HEK293 (cell line): ENCODE results near the gene CAGE1.

Experiments used
- EGR2 ChIP-seq: fragments of 450-650 bp; formaldehyde crosslinking; IDR thresholded peaks from 2 replicates; pipeline ENCODE4 v1.5.1; 2016; ENCODE audit warnings: low read depth, missing biosample characterization, missing genetic modification characterization
- GFI1B ChIP-seq: fragments of 450-650 bp; formaldehyde crosslinking; IDR thresholded peaks from 2 replicates; pipeline ENCODE4 v1.5.1; 2016; ENCODE audit warnings: missing biosample characterization, missing genetic modification characterization
- KLF10 ChIP-seq: fragments of 450-650 bp; IDR thresholded peaks from 2 replicates; pipeline ENCODE4 v1.5.1; 2018; ENCODE audit warnings: missing biosample characterization, mild to moderate bottlenecking, missing genetic modification characterization
- KLF17 ChIP-seq: fragments of 450-650 bp; formaldehyde crosslinking; IDR thresholded peaks from 2 replicates; pipeline ENCODE4 v1.5.1; 2016; ENCODE audit warnings: missing biosample characterization, missing genetic modification characterization
- KLF7 ChIP-seq: fragments of 450-650 bp; formaldehyde crosslinking; IDR thresholded peaks from 2 replicates; pipeline ENCODE4 v1.5.1; 2016; ENCODE audit warnings: missing biosample characterization, missing genetic modification characterization, borderline replicate concordance
- KLF8 ChIP-seq: fragments of 450-650 bp; formaldehyde crosslinking; IDR thresholded peaks from 2 replicates; pipeline ENCODE4 v1.5.1; 2016; ENCODE audit warnings: missing biosample characterization, missing genetic modification characterization
- MYNN ChIP-seq: fragments of 450-650 bp; formaldehyde crosslinking; IDR thresholded peaks from 2 replicates; pipeline ENCODE4 v1.5.1; 2016; ENCODE audit warnings: missing biosample characterization, missing genetic modification characterization, borderline replicate concordance
- PRDM10 ChIP-seq: fragments of 450-650 bp; formaldehyde crosslinking; IDR thresholded peaks from 2 replicates; pipeline ENCODE4 v1.5.1; 2016; ENCODE audit warnings: missing biosample characterization, missing genetic modification characterization
- SP3 ChIP-seq: fragments of 450-650 bp; formaldehyde crosslinking; IDR thresholded peaks from 2 replicates; pipeline ENCODE4 v1.5.1; 2016; ENCODE audit warnings: missing biosample characterization, missing genetic modification characterization
- ZBTB11 ChIP-seq: fragments of 450-650 bp; formaldehyde crosslinking; conservative IDR thresholded peaks from 2 replicates; pipeline ENCODE4 v1.5.1; 2016; ENCODE audit warnings: low read depth, missing biosample characterization, missing genetic modification characterization
- ZEB2 ChIP-seq: fragments of 450-650 bp; formaldehyde crosslinking; IDR thresholded peaks from 2 replicates; pipeline ENCODE4 v1.5.1; 2016; ENCODE audit warnings: missing biosample characterization, missing genetic modification characterization
- ZFP3 ChIP-seq: fragments of 450-650 bp; formaldehyde crosslinking; IDR thresholded peaks from 2 replicates; pipeline ENCODE4 v1.5.1; 2016; ENCODE audit warnings: low read depth, missing biosample characterization, missing genetic modification characterization
- ZNF133 ChIP-seq: fragments of 450-650 bp; formaldehyde crosslinking; IDR thresholded peaks from 2 replicates; pipeline ENCODE4 v1.5.1; 2016; ENCODE audit warnings: missing biosample characterization, missing genetic modification characterization
- ZNF175 ChIP-seq: fragments of 450-650 bp; formaldehyde crosslinking; IDR thresholded peaks from 2 replicates; pipeline ENCODE4 v1.5.1; 2016; ENCODE audit warnings: missing biosample characterization, missing genetic modification characterization
- ZNF18 ChIP-seq: fragments of 450-650 bp; formaldehyde crosslinking; IDR thresholded peaks from 2 replicates; pipeline ENCODE4 v1.5.1; 2016; ENCODE audit warnings: missing biosample characterization, missing genetic modification characterization
- ZNF221 ChIP-seq: fragments of 450-650 bp; formaldehyde crosslinking; IDR thresholded peaks from 2 replicates; pipeline ENCODE4 v1.5.1; 2017; ENCODE audit warnings: missing biosample characterization, missing genetic modification characterization, borderline replicate concordance
- ZNF266 ChIP-seq: fragments of 450-650 bp; formaldehyde crosslinking; IDR thresholded peaks from 2 replicates; pipeline ENCODE4 v1.5.1; 2016; ENCODE audit warnings: missing biosample characterization, missing genetic modification characterization, low read depth
- ZNF274 ChIP-seq, 2 experiments: fragments of 200-500 bp in 1 of 2; fragments of 450-650 bp in 1 of 2; sonication (Bioruptor generic) in 1 of 2; formaldehyde crosslinking in 1 of 2; IDR thresholded peaks; 2 replicates each; pipeline versions ENCODE4 v1.5.1 to v1.6.1; 2014 to 2016; ENCODE audit warnings: borderline replicate concordance in 1 of 2, inconsistent platforms in 1 of 2, low read length in 1 of 2, missing biosample characterization in 1 of 2, missing genetic modification characterization in 1 of 2
- ZNF335 ChIP-seq: fragments of 450-650 bp; formaldehyde crosslinking; conservative IDR thresholded peaks from 2 replicates; pipeline ENCODE4 v1.5.1; 2016; ENCODE audit warnings: missing biosample characterization, missing genetic modification characterization
- ZNF366 ChIP-seq: fragments of 450-650 bp; formaldehyde crosslinking; conservative IDR thresholded peaks from 2 replicates; pipeline ENCODE4 v1.5.1; 2016; ENCODE audit warnings: missing biosample characterization, missing genetic modification characterization
- ZNF404 ChIP-seq: fragments of 450-650 bp; formaldehyde crosslinking; IDR thresholded peaks from 2 replicates; pipeline ENCODE4 v1.5.1; 2017; ENCODE audit warnings: missing biosample characterization, missing genetic modification characterization
- ZNF423 ChIP-seq: fragments of 450-650 bp; formaldehyde crosslinking; IDR thresholded peaks from 2 replicates; pipeline ENCODE4 v1.5.1; 2016; ENCODE audit warnings: missing biosample characterization, missing genetic modification characterization
- ZNF501 ChIP-seq: fragments of 450-650 bp; formaldehyde crosslinking; IDR thresholded peaks from 2 replicates; pipeline ENCODE4 v1.5.1; 2016; ENCODE audit warnings: missing biosample characterization, missing genetic modification characterization
- ZNF747 ChIP-seq: fragments of 450-650 bp; formaldehyde crosslinking; IDR thresholded peaks from 2 replicates; pipeline ENCODE4 v1.5.1; 2016; ENCODE audit warnings: missing biosample characterization, missing genetic modification characterization
- ZNF830 ChIP-seq: fragments of 450-650 bp; IDR thresholded peaks from 2 replicates; pipeline ENCODE4 v1.5.0; 2018; ENCODE audit warnings: missing biosample characterization, missing genetic modification characterization, low read depth, mild to moderate bottlenecking, moderate library complexity
- ZNF837 ChIP-seq: fragments of 450-650 bp; formaldehyde crosslinking; IDR thresholded peaks from 2 replicates; pipeline ENCODE4 v1.5.1; 2016; ENCODE audit warnings: missing biosample characterization, missing genetic modification characterization
- ZSCAN16 ChIP-seq: fragments of 450-650 bp; formaldehyde crosslinking; IDR thresholded peaks from 2 replicates; pipeline ENCODE4 v1.5.1; 2016; ENCODE audit warnings: missing biosample characterization, missing genetic modification characterization
- ZSCAN18 ChIP-seq: fragments of 450-650 bp; formaldehyde crosslinking; IDR thresholded peaks from 2 replicates; pipeline ENCODE4 v1.5.1; 2016; ENCODE audit warnings: missing biosample characterization, missing genetic modification characterization
- ZSCAN23 ChIP-seq: fragments of 450-650 bp; formaldehyde crosslinking; IDR thresholded peaks from 2 replicates; pipeline ENCODE4 v1.5.1; 2016; ENCODE audit warnings: missing biosample characterization, missing genetic modification characterization

CAGE1 gene

GRCh38 chr6:7389451-7390225, at the start of gene CAGE1, which contains the start of gene RIOK1 (continued):
- TF ChIP-seq ZSCAN23 (tag by site-specific recombination) (no peak), ZNF221 (tag by site-specific recombination) (no peak), KLF7 (tag by site-specific recombination) (peak; percentile 41; the same call in 1 of the 2 replicates), ZNF501 (tag by site-specific recombination) (peak; percentile 94; the same call in 1 of the 2 replicates), KLF17 (tag by site-specific recombination) (peak; percentile 56; the same call in 1 of the 2 replicates), ZNF335 (tag by site-specific recombination) (peak; percentile 82), ZSCAN16 (tag by site-specific recombination) (no peak), ZEB2 (peak; percentile 62), ZNF366 (peak; percentile 41; the same call in 1 of the 2 replicates), ZNF837 (tag by site-specific recombination) (no peak), KLF8 (tag by site-specific recombination) (peak; percentile 74; the same call in 1 of the 2 replicates), ZNF133 (tag by site-specific recombination) (no peak), ZBTB11 (tag by site-specific recombination) (peak; percentile 98), ZNF274 (IDR thresholded peaks at IDR 0.05; ENCODE audit: low read length) (no peak), ZNF274 (tag by site-specific recombination; IDR thresholded peaks at IDR 0.05; ENCODE audit: borderline replicate concordance) (no peak), ZNF175 (tag by site-specific recombination) (no peak), EGR2 (tag by site-specific recombination) (no peak), ZNF830 (no peak), PRDM10 (tag by site-specific recombination) (no peak; the same call in 1 of the 2 replicates), ZNF266 (no peak), SP3 (tag by site-specific recombination) (peak; percentile 67), GFI1B (tag by site-specific recombination) (no peak), ZFP3 (tag by site-specific recombination) (no peak), MYNN (tag by site-specific recombination) (no peak), ZNF18 (tag by site-specific recombination) (no peak), ZNF747 (tag by site-specific recombination) (no peak), ZNF404 (no peak), ZNF423 (tag by site-specific recombination) (peak; percentile 99), ZSCAN18 (tag by site-specific recombination) (no peak), KLF10 (tag by site-specific recombination) (peak; percentile 49; the same call in 1 of the 2 replicates)
